Daoy (cell line): ENCODE results near the gene PRKCD. TPM values are rescaled to one million over a fixed set of nuclear protein-coding genes. Genes with fewer than 3 reads are reported as not detected.
"Not testable (repeated sequence)": the region's sequence is repeated elsewhere in the genome, so short reads cannot be mapped to it uniquely, and the experiment has no call there.

Source experiments
- DNase-seq: peaks from one replicate; pipeline ENCODE4 v3.0.0-alpha.2; 2015; ENCODE audit warnings: low read depth
- total RNA-seq: library from RNA; depleted of rRNA; stranded (reverse); fragments of >200 nt; shearing (Covaris generic); gene quantifications from 2 replicates; pipeline ENCODE4 v1.2.3, GENCODE V29; 2014

PRKCD gene
- total RNA-seq, 1 experiment from 2014 or later = 0.80 TPM

DNA sequence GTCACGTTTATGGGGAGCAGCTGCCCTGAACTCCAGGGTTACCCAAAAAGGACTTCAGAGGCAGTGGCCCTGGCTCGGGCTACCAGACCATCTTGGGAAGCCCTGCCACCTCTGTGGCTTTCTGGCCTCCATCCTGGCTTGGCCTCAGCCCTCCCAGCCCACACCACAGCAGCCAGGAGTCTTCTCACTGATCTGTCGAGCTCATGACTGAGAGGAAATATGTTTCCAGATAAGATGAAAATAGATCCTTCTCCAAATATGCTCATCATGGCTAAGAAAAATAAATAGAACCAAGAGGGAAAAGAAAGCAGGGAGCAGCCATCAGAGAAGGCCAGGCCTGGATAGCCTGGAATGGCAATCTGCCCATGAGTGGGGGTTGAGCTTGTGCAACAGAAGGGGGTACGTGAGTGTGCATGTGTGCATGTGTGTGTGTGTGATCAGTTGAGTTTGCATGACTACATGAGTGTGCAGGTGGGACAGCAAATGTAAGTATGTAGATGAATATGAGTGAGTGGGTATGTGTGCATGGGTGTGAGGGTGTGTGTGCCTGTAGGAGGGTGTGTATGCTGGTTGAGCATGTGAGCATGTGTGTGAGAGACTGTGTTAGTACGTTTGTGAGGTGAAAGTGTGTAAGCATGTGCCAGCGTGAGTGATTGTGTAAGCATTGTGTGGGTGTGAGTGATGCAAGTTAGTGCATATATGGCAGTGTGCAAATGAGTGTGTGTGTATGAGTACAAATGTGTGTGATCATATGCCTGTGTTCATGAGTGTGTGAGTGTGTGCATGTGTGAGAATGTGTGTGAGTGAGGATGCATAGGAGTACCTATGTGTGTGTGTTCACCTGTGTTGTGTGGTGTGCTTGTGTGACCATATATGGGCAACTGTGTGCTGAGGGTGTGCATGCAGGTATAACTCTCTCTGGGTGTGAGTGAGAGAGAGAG lies 20.8 kb upstream of the PRKCD start:
- no peak for DNase-seq

DNA sequence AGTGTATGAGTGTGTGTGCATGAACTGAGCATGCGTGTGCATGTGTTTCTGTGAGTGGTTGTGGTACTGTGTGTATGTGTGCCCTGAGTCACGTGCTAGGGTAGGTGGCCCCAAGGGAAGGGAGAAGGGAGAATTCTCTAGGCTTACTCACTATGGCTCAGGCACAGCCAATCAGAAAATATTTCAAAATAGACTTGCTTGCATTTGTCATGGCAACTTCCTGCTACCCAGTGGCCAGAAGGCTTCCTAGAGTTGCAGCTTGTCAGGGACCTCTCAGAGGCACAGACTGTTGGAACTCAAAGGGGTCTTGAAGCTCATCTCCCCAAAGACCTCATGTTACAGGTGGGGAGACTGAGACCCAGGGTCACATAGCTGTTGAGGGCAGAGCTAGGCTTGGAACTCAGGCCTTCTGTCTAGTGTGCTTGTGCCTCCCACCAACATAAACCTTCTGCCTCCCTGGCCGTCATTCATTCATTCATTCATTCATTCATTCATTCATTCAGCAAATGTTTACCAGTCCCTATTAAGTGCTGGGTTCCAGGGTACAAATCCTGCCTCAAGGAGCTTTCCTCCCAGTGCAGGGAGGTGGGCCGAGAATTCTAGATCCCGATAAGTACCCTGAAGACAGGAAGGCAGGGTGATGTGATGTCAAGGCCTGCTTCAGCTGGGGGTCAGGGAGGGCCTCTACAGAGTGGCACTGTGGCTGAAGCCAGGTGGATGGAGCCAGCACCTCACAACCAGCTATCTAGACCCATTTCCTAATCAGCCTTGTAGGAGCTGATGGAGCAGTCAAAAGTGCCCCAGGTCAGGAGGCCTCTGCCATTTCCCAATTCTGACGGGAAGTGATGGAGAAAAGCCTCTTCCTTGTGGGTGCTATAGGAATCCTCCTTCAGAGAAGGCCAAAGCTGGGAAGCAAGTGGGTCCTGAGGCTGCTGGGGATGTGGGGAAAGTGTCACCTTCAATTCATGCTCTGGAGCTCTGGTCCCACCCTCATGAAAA lies 19.9 kb upstream of the PRKCD start:
- peak; percentile 63 for DNase-seq

GRCh38 chr3:53142986-53143385 lies 18.0 kb upstream of the PRKCD start:
- no peak for DNase-seq

- no peak for DNase-seq
These were observed 16.6 kb upstream of the PRKCD start for GRCh38 chr3:53144446-53144845.

DNA sequence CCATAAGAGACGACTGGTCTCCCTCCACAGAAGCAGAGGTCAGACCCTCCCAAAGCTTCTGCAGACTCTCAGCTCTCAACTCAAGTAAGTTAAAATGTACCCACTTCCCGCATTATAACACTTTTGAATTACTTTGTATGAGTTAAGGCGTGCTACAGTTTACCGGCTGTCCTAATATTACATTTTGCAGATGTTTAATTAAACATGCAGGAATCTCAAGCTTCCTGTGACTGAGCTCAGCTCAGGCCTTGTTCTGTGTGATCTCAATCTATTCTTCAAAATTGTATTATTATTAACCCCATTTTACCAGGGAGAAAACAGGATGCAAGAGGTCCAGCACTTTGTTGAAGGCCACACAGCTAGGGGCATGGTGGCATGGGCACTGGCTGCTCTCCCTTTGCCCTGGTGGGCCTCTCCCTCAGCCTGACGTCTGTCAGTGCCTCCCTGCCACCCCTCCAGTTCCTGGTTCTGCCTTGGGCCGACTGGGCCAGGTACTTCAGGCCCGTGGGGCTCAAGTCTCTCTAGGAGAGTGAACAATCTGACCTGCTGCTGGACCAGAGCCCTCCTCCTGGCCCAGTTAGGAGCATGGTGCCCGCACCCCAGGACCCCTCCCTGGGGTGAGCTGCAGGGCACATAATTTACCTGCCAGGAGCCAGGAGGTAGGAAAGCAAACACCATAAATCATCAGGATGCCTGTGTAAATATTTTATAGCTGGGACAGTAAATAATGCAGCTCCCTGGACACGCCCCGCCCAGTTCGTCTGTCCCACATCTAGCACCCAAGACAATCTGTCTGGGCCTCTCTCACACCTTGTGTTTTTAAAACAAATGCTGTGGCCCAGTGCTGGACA lies 15.9 kb upstream of the PRKCD start:
- no peak for DNase-seq

GRCh38 chr3:53145713-53146080 lies 15.3 kb upstream of the PRKCD start:
- DNase-seq = no peak

DNA sequence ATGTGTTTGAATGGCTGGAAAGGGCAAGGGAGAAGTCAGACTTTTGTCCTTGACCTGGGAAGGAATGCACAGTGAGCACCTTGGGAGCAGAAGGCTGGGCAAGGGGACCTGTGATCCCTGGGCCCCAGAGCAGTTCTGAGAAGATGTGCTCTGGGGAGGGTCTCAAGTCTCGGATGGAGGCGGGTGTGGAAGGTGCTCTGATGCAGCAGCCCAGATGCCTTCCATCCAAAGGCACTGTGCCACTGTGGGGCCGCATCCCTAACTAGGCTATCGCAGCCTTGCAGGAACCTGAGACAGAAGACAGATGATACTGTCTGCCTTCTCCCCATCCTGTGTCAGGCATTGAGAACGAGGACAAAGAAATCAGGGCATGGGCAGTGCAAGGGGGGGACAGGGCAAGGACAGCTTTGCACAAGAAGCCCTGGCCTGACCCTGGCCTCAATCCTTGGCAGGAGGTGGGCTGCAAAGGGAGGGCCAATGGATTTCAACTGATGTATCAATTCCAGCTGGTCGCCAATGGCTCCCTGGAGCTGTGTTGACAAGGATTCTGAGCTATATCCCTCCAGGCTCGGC lies 14.6 kb upstream of the PRKCD start:
- no peak for DNase-seq

DNA sequence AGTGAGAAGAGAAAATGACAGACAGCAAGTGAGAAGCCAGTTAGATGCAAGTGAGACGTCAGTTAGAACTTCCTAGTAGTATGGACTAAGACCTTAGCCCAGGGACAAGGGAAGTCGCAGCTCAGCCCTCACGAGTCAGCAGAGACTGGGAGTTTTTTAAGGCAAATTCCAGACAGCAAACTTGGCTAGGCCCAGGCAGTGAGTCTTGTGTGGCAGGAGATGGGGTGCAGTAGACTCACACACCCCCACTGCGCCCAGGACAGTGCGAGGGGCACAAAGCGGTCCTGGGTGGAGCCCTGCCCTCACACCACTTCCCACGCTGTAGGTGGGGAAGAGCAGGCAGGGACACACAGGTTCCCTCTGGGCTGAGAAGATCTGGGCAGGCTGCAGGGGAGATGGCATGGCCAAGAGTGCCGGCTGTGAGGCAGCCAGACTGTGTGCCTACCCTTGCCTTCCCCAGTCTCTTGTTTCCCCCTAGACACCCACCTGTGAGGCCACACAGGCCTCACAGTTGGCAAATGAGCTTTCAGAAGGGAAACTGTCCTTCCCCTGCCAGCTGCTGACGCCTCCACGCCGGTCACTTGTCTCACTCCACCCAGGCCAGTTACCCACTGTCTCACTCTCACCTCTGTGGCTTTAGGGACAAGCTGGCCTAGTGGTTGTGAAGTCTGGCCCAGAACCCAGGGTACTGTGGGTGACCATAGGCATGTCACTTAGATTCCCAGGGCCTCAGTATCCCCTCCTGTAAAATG lies 13.7 kb upstream of the PRKCD start:
- no peak for DNase-seq

GRCh38 chr3:53147903-53148400 lies 13.1 kb upstream of the PRKCD start:
- DNase-seq = no peak

DNA sequence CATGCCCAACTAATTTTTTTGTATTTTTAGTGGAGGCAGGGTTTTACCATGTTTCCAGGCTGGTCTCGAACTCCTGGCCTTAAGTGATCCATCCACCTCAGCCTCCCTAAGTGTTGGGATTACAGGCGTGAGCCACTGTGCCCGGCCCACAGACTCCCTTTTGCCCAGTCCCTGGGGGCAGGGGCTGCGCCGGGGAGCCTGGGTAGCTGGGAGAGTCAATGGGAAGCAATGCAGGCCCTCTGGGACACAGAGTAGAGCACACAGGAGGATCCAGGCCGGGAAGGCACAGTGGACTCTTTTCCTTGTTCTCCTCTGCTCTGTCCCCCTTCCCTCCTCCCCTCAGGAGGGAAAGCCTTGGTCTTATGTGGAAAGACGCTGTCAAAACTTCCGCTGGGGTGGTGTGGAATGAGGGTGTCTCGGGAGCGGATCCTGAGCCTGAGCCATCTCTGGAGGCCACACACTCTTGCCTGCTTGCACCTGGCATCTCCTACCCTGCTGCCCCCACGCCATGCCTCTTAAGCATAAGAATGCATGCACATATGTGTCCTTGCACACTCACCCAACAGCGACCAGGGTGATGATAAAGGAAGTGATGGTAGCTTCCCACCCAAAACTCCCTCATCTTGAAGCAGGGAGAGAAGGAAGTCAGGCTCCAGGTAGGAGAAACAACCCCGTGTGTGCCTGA lies 11.9 kb upstream of the PRKCD start:
- no peak for DNase-seq

DNA sequence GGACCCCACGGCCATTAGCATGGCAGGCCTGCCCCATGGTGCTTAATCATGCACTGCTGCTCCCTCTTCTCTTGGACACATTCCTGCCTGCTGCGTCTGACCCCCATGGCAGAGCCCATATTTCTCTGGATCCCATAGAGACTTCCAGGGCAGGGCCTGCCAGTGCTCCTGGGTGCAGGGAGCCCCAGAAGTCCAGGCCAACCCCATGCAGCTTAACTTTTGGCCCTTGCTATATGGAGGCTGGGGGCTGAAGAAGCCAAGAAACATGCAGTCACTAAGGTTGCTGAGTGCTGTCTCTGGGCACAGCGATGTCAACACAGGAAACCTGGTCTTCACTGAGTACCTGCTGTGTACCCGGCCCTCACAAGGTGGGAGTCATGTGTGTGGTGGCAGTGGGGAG lies 11.3 kb upstream of the PRKCD start:
- DNase-seq = no peak

DNA sequence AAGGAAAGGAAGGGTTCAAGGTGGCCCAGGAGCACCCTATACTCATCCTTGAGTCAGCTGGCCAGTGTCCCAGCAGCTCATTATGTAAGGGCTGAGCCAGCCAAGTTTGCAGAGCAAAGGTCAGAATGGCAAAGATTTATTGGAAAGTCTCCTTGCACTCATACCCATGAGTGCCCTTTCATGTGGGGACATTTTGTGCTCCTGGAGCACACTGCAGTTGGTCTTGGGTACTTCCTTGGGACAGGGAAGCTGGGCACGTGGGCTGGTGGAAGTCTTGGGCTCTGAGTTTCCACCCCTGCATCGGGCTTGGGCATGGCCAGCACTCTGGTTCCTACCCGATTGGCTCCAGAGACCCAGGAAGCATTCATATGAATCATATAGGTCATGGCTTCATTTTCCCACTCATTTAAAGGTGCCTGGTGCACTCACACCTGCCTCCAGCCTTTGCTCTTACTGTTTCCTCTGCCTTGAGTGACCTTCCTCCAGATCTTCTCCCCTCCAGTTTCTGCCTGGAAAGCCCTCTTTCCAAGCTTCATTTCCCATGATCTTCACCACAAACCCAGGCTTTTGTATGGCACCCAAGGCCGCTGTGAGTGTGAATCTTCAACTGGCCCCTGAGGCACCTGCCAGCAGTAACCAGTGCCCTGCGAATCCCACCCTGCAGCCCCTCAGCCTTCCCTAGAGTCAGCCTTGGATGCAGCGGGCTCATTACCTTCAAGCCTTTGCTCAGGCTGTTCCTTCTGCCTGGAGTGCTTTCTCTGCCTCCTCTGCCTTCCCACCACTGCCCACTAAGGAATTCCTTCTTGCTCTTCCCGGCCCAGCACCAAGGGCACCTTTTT lies 10.5 kb upstream of the PRKCD start:
- DNase-seq = peak; percentile 35

- not testable (repeated sequence) for DNase-seq
These were observed 9.9 kb upstream of the PRKCD start for GRCh38 chr3:53151086-53151438.

GRCh38 chr3:53151465-53151864 lies 9.5 kb upstream of the PRKCD start:
- DNase-seq = no peak

- no peak for DNase-seq
These were observed 8.9 kb upstream of the PRKCD start for GRCh38 chr3:53151870-53152660.

DNA sequence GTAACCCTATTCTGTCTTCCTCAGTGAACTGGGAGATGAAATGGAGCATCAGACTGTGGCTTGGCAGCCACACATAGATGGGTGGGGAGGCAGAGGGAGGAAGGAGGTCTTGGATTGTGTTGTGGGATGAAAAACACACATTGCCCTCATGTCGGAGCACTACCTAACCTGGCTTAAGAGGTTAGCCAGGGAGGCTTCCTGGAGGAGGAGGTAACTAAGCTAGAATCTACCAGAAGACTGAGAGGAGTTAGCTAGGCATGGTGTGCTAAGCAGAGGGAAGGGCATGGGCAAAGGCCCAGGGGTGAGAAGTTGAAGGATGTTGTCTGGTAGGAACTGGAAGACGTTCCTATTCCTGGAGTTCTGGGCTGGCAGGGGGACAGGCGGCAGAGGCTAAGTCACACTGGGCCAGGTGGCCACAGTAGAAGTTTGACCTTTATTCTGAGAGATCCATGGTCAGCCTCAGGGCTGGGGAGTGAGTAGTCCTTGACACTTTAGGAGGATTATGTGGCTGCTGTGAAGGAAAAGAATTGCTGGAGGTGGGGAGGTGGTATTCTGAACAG lies 7.7 kb upstream of the PRKCD start:
- DNase-seq = no peak

DNA sequence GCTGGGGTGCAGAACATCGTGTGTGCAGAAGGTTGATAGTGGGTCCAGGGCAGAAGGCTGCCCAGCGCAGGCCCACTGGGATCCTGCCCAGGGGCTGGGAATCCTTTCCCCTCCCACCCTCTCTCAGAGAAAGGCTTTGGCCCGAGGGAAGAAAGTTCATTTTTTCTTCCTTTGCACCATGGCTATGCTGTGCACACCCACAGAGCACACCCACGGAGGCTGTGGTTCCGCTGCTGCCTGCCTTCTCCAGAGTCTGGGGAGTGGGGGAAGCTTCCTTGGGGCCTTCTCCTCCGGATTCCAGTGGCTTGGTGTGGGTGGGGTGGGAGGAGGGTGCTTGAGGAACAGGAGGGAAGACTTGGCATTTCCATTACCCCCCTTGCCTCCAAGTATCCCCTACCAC lies 7.0 kb upstream of the PRKCD start:
- DNase-seq = no peak

GRCh38 chr3:53154881-53155285 lies 6.1 kb upstream of the PRKCD start:
- DNase-seq = peak; percentile 17
